Panc1 (cell line): ENCODE results near the gene SOBP. TPM values are rescaled to one million over a fixed set of nuclear protein-coding genes. Genes with fewer than 3 reads are reported as not detected.

ENCODE experiments used
- ATAC-seq: fragments of 200-7000 bp; cut with Tn5 transposase; 2 replicates; pipeline ENCODE4 v1.9.1; 2020; ENCODE audit warnings: mild to moderate bottlenecking, moderate library complexity
- BruUV-seq: library from RNA; stranded (reverse); fragments of 400-500 nt; replicated peaks from 2 replicates; lab custom pipeline; 2021; lab: Mats Ljungman, UMichigan
- CTCF ChIA-PET: fragments of 300-600 bp; sonication (Branson Sonifier 250); formaldehyde crosslinking; loops from one replicate; lab custom pipeline; 2022; ENCODE audit warnings: antibody characterized with exemption; lab: Charles Lee
- POLR2A ChIA-PET: fragments of 300-600 bp; sonication (Branson Sonifier 250); formaldehyde crosslinking; loops from one replicate; lab custom pipeline; 2022; ENCODE audit warnings: antibody characterized with exemption; lab: Charles Lee
- DNase-seq: peaks from one replicate; pipeline ENCODE4 v3.0.0-alpha.2; 2010; ENCODE audit warnings: low read depth, low spot score
- H3K27ac ChIP-seq: 2 replicates; pipeline ENCODE4 v1.5.1; 2011; ENCODE audit warnings: mild to moderate bottlenecking, low read length, inconsistent platforms
- H3K27me3 ChIP-seq: fragments of 200-500 bp; sonication (Bioruptor generic); 2 replicates; pipeline ENCODE4 v1.6.0; 2014; ENCODE audit warnings: low read length, inconsistent platforms; ENCODE audit not compliant: control insufficient read depth, insufficient read depth
- H3K36me3 ChIP-seq: fragments of 200-500 bp; sonication (Bioruptor generic); 2 replicates; pipeline ENCODE4 v1.5.1; 2014; ENCODE audit warnings: inconsistent platforms, mild to moderate bottlenecking, low read length, moderate library complexity; ENCODE audit not compliant: control insufficient read depth, insufficient read depth
- H3K4me1 ChIP-seq: 2 replicates; pipeline ENCODE4 v1.5.1; 2011; ENCODE audit warnings: inconsistent platforms, mild to moderate bottlenecking, low read length, moderate library complexity; ENCODE audit not compliant: control insufficient read depth, insufficient read depth
- H3K4me3 ChIP-seq, 2 experiments: 2 replicates each; pipeline ENCODE4 v1.5.1; 2011 to 2012; ENCODE audit warnings: low read depth in 2 of 2, low read length in 2 of 2, mild to moderate bottlenecking in 2 of 2, inconsistent platforms in 1 of 2, moderate library complexity in 1 of 2
- H3K9me3 ChIP-seq: fragments of 200-500 bp; sonication (Bioruptor generic); 2 replicates; pipeline ENCODE4 v1.5.1; 2014; ENCODE audit warnings: low read depth, mild to moderate bottlenecking, inconsistent platforms, low read length, moderate library complexity; ENCODE audit not compliant: control insufficient read depth, insufficient read depth
- CTCF ChIP-seq: fragments of 450-650 bp; IDR thresholded peaks from 2 replicates; pipeline ENCODE4 v1.5.1; 2017; ENCODE audit warnings: mild to moderate bottlenecking
- POLR2AphosphoS5 ChIP-seq: IDR thresholded peaks from 2 replicates; pipeline ENCODE4 v1.6.1; 2012; ENCODE audit warnings: mild to moderate bottlenecking, low read depth, low read length, moderate library complexity
- REST ChIP-seq, 2 experiments: IDR thresholded peaks; 2 replicates each; pipeline ENCODE4 v1.6.1; 2011 to 2012; ENCODE audit warnings: low read depth in 2 of 2, control low read depth in 1 of 2, low read length in 1 of 2, mild to moderate bottlenecking in 1 of 2, moderate library complexity in 1 of 2; ENCODE audit not compliant: insufficient read depth in 1 of 2
- SIN3A ChIP-seq: IDR thresholded peaks from 2 replicates; pipeline ENCODE4 v1.6.1; 2012; ENCODE audit warnings: low read depth, mild to moderate bottlenecking, low read length, moderate library complexity, borderline replicate concordance; ENCODE audit not compliant: insufficient read depth
- TCF7L2 ChIP-seq: IDR thresholded peaks from 2 replicates; pipeline ENCODE4 v1.6.1; 2011; ENCODE audit warnings: mild to moderate bottlenecking, low read depth, low read length, inconsistent platforms
- in situ Hi-C: cut with HindIII; loops from 2 replicates; pipeline ENCODE4 v1.10.0; 2016; ENCODE audit warnings: low sequenced_read_pairs, low pct_unique_long_range_greater_than_20kb
- intact Hi-C: fragments of 100-400 bp; cut with micrococcal nuclease; formaldehyde crosslinking; loops from one replicate; pipeline ENCODE4 v1.10.0; 2022; ENCODE audit not compliant: unreplicated experiment
- total RNA-seq: library from RNA; stranded (reverse); gene quantifications from one replicate; pipeline ENCODE4 v1.2.1, GENCODE V29; 2021; ENCODE audit not compliant: unreplicated experiment

Gene SOBP
- total RNA-seq, 1 experiment from 2014 or later = 9.0 TPM

- DNase-seq (no peak), ATAC-seq (no peak)
- peaks cover 11% of the 10 kb centered on the region; the same call in 1 of the 2 replicates for H3K4me1 ChIP-seq
- ChIA-PET CTCF (no interaction called here), POLR2A (no interaction called here)
- no peaks in the 10 kb centered on the region for H3K36me3 ChIP-seq
- no peaks in the 10 kb centered on the region for H3K27me3 ChIP-seq
- TF ChIP-seq POLR2AphosphoS5 = no peak
- TF ChIP-seq REST (IDR thresholded peaks at IDR 0.05; ENCODE audit: insufficient read depth in 1 of 2, low read depth in 2 of 2, low read length in 1 of 2) = no peak
- no peak for TF ChIP-seq SIN3A
- no peak for TF ChIP-seq CTCF
- no peak for TF ChIP-seq TCF7L2
- in situ Hi-C loops (no loop called here), intact Hi-C loops (no loop called here)
- H3K9me3 ChIP-seq = no peaks in the 10 kb centered on the region
- BruUV-seq = no TSS peak
- H3K27ac ChIP-seq = no peak overlapping the region
- H3K4me3 ChIP-seq = no peak overlapping the region
Measured at GRCh38 chr6:107639511-107639910, 149.6 kb downstream of the SOBP start.

GRCh38 chr6:107641071-107641470 is 151.2 kb downstream of the SOBP start:
- H3K27me3 ChIP-seq = no peaks in the 10 kb centered on the region
- H3K4me3 ChIP-seq = no peak overlapping the region
- in situ Hi-C loops = no loop called here
- intact Hi-C loops = no loop called here
- H3K27ac ChIP-seq = no peak overlapping the region
- H3K9me3 ChIP-seq = no peaks in the 10 kb centered on the region
- POLR2A ChIA-PET = no interaction called here
- no peak for TF ChIP-seq REST (IDR thresholded peaks at IDR 0.05; ENCODE audit: insufficient read depth in 1 of 2, low read depth in 2 of 2, low read length in 1 of 2)
- TF ChIP-seq CTCF = no peak
- no peak for TF ChIP-seq SIN3A
- TF ChIP-seq TCF7L2 = no peak
- TF ChIP-seq POLR2AphosphoS5 = no peak
- H3K4me1 ChIP-seq = peaks cover 11% of the 10 kb centered on the region; the same call in 1 of the 2 replicates
- DNase-seq = no peak
- H3K36me3 ChIP-seq = no peaks in the 10 kb centered on the region
- ATAC-seq = no peak
- BruUV-seq = no TSS peak
- CTCF ChIA-PET = no interaction called here
